DND-41 (cell line): ENCODE results near the gene SHB.

Source experiments
- ATAC-seq: fragments of 200-7000 bp; cut with Tn5 transposase; 3 replicates; pipeline ENCODE4 v1.9.1; 2021; ENCODE audit warnings: low read depth; ENCODE audit not compliant: insufficient read depth
- DNase-seq: peaks from one replicate; pipeline ENCODE4 v3.0.0-alpha.2; 2020
- H2AFZ ChIP-seq: 2 replicates; pipeline ENCODE4 v1.6.0; 2012; ENCODE audit warnings: low read depth, low read length
- H3K27ac ChIP-seq: 2 replicates; pipeline ENCODE4 v1.5.1; 2012; ENCODE audit warnings: low read length, inconsistent platforms
- H3K27me3 ChIP-seq: fragments of 200-600 bp; sonication (generic); 2 replicates; pipeline ENCODE4 v1.6.0; 2012; ENCODE audit warnings: low read length, mild to moderate bottlenecking, inconsistent platforms; ENCODE audit not compliant: insufficient read depth, poor library complexity
- H3K36me3 ChIP-seq: 2 replicates; pipeline ENCODE4 v1.5.1; 2012; ENCODE audit warnings: low read length, inconsistent platforms; ENCODE audit not compliant: insufficient read depth
- H3K4me1 ChIP-seq: 2 replicates; pipeline ENCODE4 v1.5.1; 2012; ENCODE audit warnings: mild to moderate bottlenecking, low read length; ENCODE audit not compliant: insufficient read depth
- H3K4me2 ChIP-seq: 2 replicates; pipeline ENCODE4 v1.6.0; 2012; ENCODE audit warnings: mild to moderate bottlenecking, moderate library complexity, low read length, inconsistent platforms; ENCODE audit not compliant: insufficient read depth
- H3K4me3 ChIP-seq, 2 experiments: fragments of 200-600 bp in 1 of 2; shearing (Covaris generic) in 1 of 2; 2 replicates each; pipeline ENCODE4 v1.5.1; 2012 to 2016; ENCODE audit warnings: inconsistent platforms in 2 of 2, low read length in 2 of 2, mild to moderate bottlenecking in 2 of 2, low read depth in 1 of 2, moderate library complexity in 1 of 2
- H3K79me2 ChIP-seq: 2 replicates; pipeline ENCODE4 v1.6.0; 2012; ENCODE audit warnings: low read length, inconsistent platforms; ENCODE audit not compliant: insufficient read depth
- H3K9ac ChIP-seq: 2 replicates; pipeline ENCODE4 v1.6.0; 2012; ENCODE audit warnings: low read depth, mild to moderate bottlenecking, inconsistent platforms, low read length, moderate library complexity
- H3K9me3 ChIP-seq: 2 replicates; pipeline ENCODE4 v1.5.1; 2012; ENCODE audit warnings: low read length, moderate library complexity, mild to moderate bottlenecking, inconsistent platforms; ENCODE audit not compliant: insufficient read depth, severe bottlenecking
- H4K20me1 ChIP-seq: 2 replicates; pipeline ENCODE4 v1.6.0; 2012; ENCODE audit warnings: low read length; ENCODE audit not compliant: insufficient read depth
- CTCF ChIP-seq: IDR thresholded peaks from 2 replicates; pipeline ENCODE4 v1.5.1; 2012; ENCODE audit warnings: borderline replicate concordance, low read length, moderate library complexity, mild to moderate bottlenecking; ENCODE audit not compliant: poor library complexity, severe bottlenecking; ENCODE audit errors: extremely low read depth
- EZH2 ChIP-seq: IDR thresholded peaks from 3 replicates; pipeline ENCODE4 v1.6.1; 2012; ENCODE audit warnings: borderline replicate concordance, low read depth, mild to moderate bottlenecking, moderate library complexity, low read length, inconsistent platforms; ENCODE audit not compliant: severe bottlenecking

Gene SHB

GRCh38 chr9:37988602-37989001 is 80.4 kb downstream of the SHB start:
- DNase-seq (no peak), ATAC-seq (no peak)
- H3K9ac ChIP-seq, result no peak overlapping the region
- H3K27me3 ChIP-seq, result no peaks in the 10 kb centered on the region
- H3K9me3 ChIP-seq, result no peaks in the 10 kb centered on the region
- no peak overlapping the region for H2AFZ ChIP-seq
- no peaks in the 10 kb centered on the region for H3K79me2 ChIP-seq
- peaks cover 3% of the 10 kb centered on the region; the same call in 1 of the 2 replicates for H4K20me1 ChIP-seq
- H3K36me3 ChIP-seq, result no peaks in the 10 kb centered on the region
- 0 out of 2 replicates have a peak, but pooled peaks cover 4% of the 10 kb centered on the region for H3K4me1 ChIP-seq
- no peak overlapping the region for H3K4me3 ChIP-seq
- no peak overlapping the region for H3K27ac ChIP-seq
- H3K4me2 ChIP-seq, result no peak overlapping the region
- TF ChIP-seq CTCF, result no peak
- TF ChIP-seq EZH2, result no peak

- Histone ChIP-seq H3K4me3 (no peak overlapping the region), H3K36me3 (no peaks in the 10 kb centered on the region), H3K4me2 (no peak overlapping the region), H3K27me3 (no peaks in the 10 kb centered on the region), H2AFZ (no peak overlapping the region), H3K4me1 (0 out of 2 replicates have a peak, but pooled peaks cover 2% of the 10 kb centered on the region), H3K9me3 (no peaks in the 10 kb centered on the region), H4K20me1 (peaks cover 3% of the 10 kb centered on the region; the same call in 1 of the 2 replicates), H3K9ac (no peak overlapping the region), H3K27ac (no peak overlapping the region), H3K79me2 (no peaks in the 10 kb centered on the region)
- DNase-seq (no peak), ATAC-seq (no peak)
- no peak for TF ChIP-seq CTCF
- no peak for TF ChIP-seq EZH2
Measured at GRCh38 chr9:37988041-37988440, 81.0 kb downstream of the SHB start.

- H4K20me1 ChIP-seq, result peaks cover 3% of the 10 kb centered on the region; the same call in 1 of the 2 replicates
- no peaks in the 10 kb centered on the region for H3K79me2 ChIP-seq
- TF ChIP-seq CTCF, result no peak
- no peak for TF ChIP-seq EZH2
- no peaks in the 10 kb centered on the region for H3K27me3 ChIP-seq
- no peak for DNase-seq
- H3K27ac ChIP-seq, result no peak overlapping the region
- H3K9ac ChIP-seq, result no peak overlapping the region
- H3K9me3 ChIP-seq, result no peaks in the 10 kb centered on the region
- no peaks in the 10 kb centered on the region for H3K36me3 ChIP-seq
- H3K4me1 ChIP-seq, result no peaks in the 10 kb centered on the region
- ATAC-seq, result no peak
- no peak overlapping the region for H2AFZ ChIP-seq
- no peak overlapping the region for H3K4me2 ChIP-seq
- no peak overlapping the region for H3K4me3 ChIP-seq
Measured at GRCh38 chr9:37987467-37987981, 81.5 kb downstream of the SHB start.

- Histone ChIP-seq H3K9ac (no peak overlapping the region), H3K4me3 (no peak overlapping the region), H3K36me3 (no peaks in the 10 kb centered on the region), H3K9me3 (no peaks in the 10 kb centered on the region), H3K4me1 (no peaks in the 10 kb centered on the region), H2AFZ (no peak overlapping the region), H3K27ac (no peak overlapping the region), H3K79me2 (no peaks in the 10 kb centered on the region), H3K4me2 (no peak overlapping the region), H4K20me1 (peaks cover 3% of the 10 kb centered on the region; the same call in 1 of the 2 replicates), H3K27me3 (no peaks in the 10 kb centered on the region)
- DNase-seq, result no peak
- ATAC-seq, result no peak
- TF ChIP-seq CTCF, result no peak
- no peak for TF ChIP-seq EZH2
Measured at GRCh38 chr9:37986771-37987258, 82.2 kb downstream of the SHB start.
